GM12872 (cell line): ENCODE results near the gene IZUMO1.

ENCODE experiments used
- CTCF ChIP-seq: IDR thresholded peaks from 3 replicates; pipeline ENCODE4 v1.5.1; 2011; ENCODE audit warnings: low read depth, mild to moderate bottlenecking, low read length, moderate library complexity; ENCODE audit not compliant: insufficient read depth

IZUMO1 gene

GRCh38 chr19:48722196-48722708 is 24.5 kb downstream of the IZUMO1 start:
- TF ChIP-seq CTCF, result no peak

GRCh38 chr19:48720613-48721296 is 26.0 kb downstream of the IZUMO1 start:
- TF ChIP-seq CTCF, result no peak

- TF ChIP-seq CTCF, result no peak
Observed at GRCh38 chr19:48720251-48720612, 26.5 kb downstream of the IZUMO1 start.

- TF ChIP-seq CTCF, result no peak
Observed at GRCh38 chr19:48719263-48720171, 27.2 kb downstream of the IZUMO1 start, which contains the start of gene MAMSTR. TSS of gene MAMSTR (minus strand) at chr19:48719725. CDS start at chr19:48719031, 694 bp downstream.

- no peak for TF ChIP-seq CTCF
Observed at GRCh38 chr19:48718711-48719231, 27.9 kb downstream of the IZUMO1 start.

GRCh38 chr19:48716562-48717291 is 30.0 kb downstream of the IZUMO1 start:
- no peak for TF ChIP-seq CTCF

GRCh38 chr19:48715681-48716171 is 31.0 kb downstream of the IZUMO1 start:
- TF ChIP-seq CTCF, result no peak
